HepG2 (cell line): ENCODE measurements around the gene SURF2. TPM values are rescaled to one million over a fixed set of nuclear protein-coding genes. Genes with fewer than 3 reads are reported as not detected.
A peak's percentile ranks its signal among the peaks of the same experiment; 100 is the strongest.

Source experiments
- CENPX ChIP-seq: sonication (generic); formaldehyde crosslinking; IDR thresholded peaks from 2 replicates; pipeline ENCODE4 v1.9.0; 2021; ENCODE audit warnings: mild to moderate bottlenecking, missing genetic modification reagents, moderate library complexity
- DMAP1 ChIP-seq: IDR thresholded peaks from 2 replicates; pipeline ENCODE4 v1.6.1; 2016
- GMEB1 ChIP-seq: sonication (generic); formaldehyde crosslinking; IDR thresholded peaks from 2 replicates; pipeline ENCODE4 v1.5.1; 2020; ENCODE audit warnings: missing genetic modification reagents, mild to moderate bottlenecking, borderline replicate concordance
- HDAC1 ChIP-seq: sonication (generic); formaldehyde crosslinking; IDR thresholded peaks from 2 replicates; pipeline ENCODE4 v1.5.1; 2020; ENCODE audit warnings: mild to moderate bottlenecking, missing genetic modification reagents
- HHEX ChIP-seq: IDR thresholded peaks from 2 replicates; pipeline ENCODE4 v1.6.1; 2016; ENCODE audit warnings: control low read depth
- HOXD1 ChIP-seq: sonication (generic); formaldehyde crosslinking; IDR thresholded peaks from 2 replicates; pipeline ENCODE4 v1.5.0; 2020; ENCODE audit warnings: missing genetic modification reagents
- KDM5A ChIP-seq: fragments of 200-600 bp; sonication (generic); IDR thresholded peaks from 2 replicates; pipeline ENCODE4 v1.7.0; 2018; ENCODE audit warnings: antibody characterized with exemption, mild to moderate bottlenecking, low read length, borderline replicate concordance
- KMT2A ChIP-seq: sonication (generic); formaldehyde crosslinking; IDR thresholded peaks from 2 replicates; pipeline ENCODE4 v1.4.0; 2020; ENCODE audit warnings: missing genetic modification reagents
- MIER3 ChIP-seq: IDR thresholded peaks from 2 replicates; pipeline ENCODE4 v1.6.1; 2016; ENCODE audit warnings: missing compliant biosample characterization, borderline replicate concordance
- NFE2 ChIP-seq: sonication (generic); formaldehyde crosslinking; IDR thresholded peaks from 2 replicates; pipeline ENCODE4 v1.4.0; 2020; ENCODE audit warnings: missing genetic modification reagents
- NFIC ChIP-seq: IDR thresholded peaks from 2 replicates; pipeline ENCODE4 v1.6.1; 2012; ENCODE audit warnings: mild to moderate bottlenecking, low read length, inconsistent platforms
- RBFOX2 ChIP-seq: fragments of 200-400 bp; formaldehyde crosslinking; IDR thresholded peaks from 2 replicates; pipeline ENCODE4 v1.6.1; 2017; ENCODE audit warnings: low read depth, mild to moderate bottlenecking, low read length
- SOX13 ChIP-seq, 3 experiments: fragments of 450-650 bp in 1 of 3; sonication (generic) in 1 of 3; formaldehyde crosslinking in 1 of 3; IDR thresholded peaks in 2 of 3; conservative IDR thresholded peaks in 1 of 3; 2 replicates each; pipeline versions ENCODE4 v1.5.0 to v1.6.1; 2016 to 2020; ENCODE audit warnings: antibody characterized with exemption in 1 of 3, mild to moderate bottlenecking in 1 of 3, missing compliant biosample characterization in 1 of 3, missing genetic modification reagents in 1 of 3, moderate library complexity in 1 of 3
- THAP11 ChIP-seq: IDR thresholded peaks from 2 replicates; pipeline ENCODE4 v1.6.1; 2016; ENCODE audit warnings: missing biosample characterization, missing genetic modification reagents
- ZNF138 ChIP-seq: sonication (generic); formaldehyde crosslinking; IDR thresholded peaks from 2 replicates; pipeline ENCODE4 v1.5.0; 2020; ENCODE audit warnings: mild to moderate bottlenecking, low read depth, missing genetic modification reagents
- ZNF281 ChIP-seq: sonication (generic); formaldehyde crosslinking; IDR thresholded peaks from 2 replicates; pipeline ENCODE4 v1.4.0; 2020; ENCODE audit warnings: missing genetic modification reagents, borderline replicate concordance
- ZNF382 ChIP-seq: sonication (generic); formaldehyde crosslinking; IDR thresholded peaks from 2 replicates; pipeline ENCODE4 v1.5.0; 2020; ENCODE audit warnings: missing genetic modification reagents, mild to moderate bottlenecking, borderline replicate concordance
- ZNF501 ChIP-seq: sonication (generic); formaldehyde crosslinking; IDR thresholded peaks from 2 replicates; pipeline ENCODE4 v1.5.1; 2020; ENCODE audit warnings: mild to moderate bottlenecking, moderate library complexity, missing genetic modification reagents
- ZNF773 ChIP-seq: sonication (generic); formaldehyde crosslinking; IDR thresholded peaks from 2 replicates; pipeline ENCODE4 v1.4.0; 2020; ENCODE audit warnings: missing genetic modification reagents, borderline replicate concordance
- polyA plus RNA-seq, 8 experiments: library from polyadenylated mRNA; depleted of rRNA in 3 of 8; stranded (reverse) in 7 of 8; unstranded in 1 of 8; fragments of >200 nt; fragmentation: Illumina TruSeq in 4 of 8; extraction: Trizol in 4 of 8; gene quantifications; 2 replicates each; pipeline versions ENCODE4 v1.2.1 to v1.2.3, GENCODE V29; 2011 to 2016; ENCODE audit warnings: low read depth in 4 of 8, missing spikeins in 1 of 8, mixed read lengths in 1 of 8; ENCODE audit not compliant: insufficient read depth in 1 of 8
- total RNA-seq, 5 experiments: library from RNA; depleted of rRNA; stranded (reverse); fragments of >200 nt; fragmentation: Illumina TruSeq; extraction: Trizol; gene quantifications; 2 replicates each; pipeline ENCODE4 v1.2.3, GENCODE V29; 2016; ENCODE audit warnings: low read depth in 1 of 5
- TF ChIP-seq, protein P1 (sequence below): sonication (generic); formaldehyde crosslinking; IDR thresholded peaks from 2 replicates; pipeline ENCODE4 v1.4.0; 2020; ENCODE audit warnings: missing genetic modification reagents
- TF ChIP-seq, protein P2 (sequence below): sonication (generic); formaldehyde crosslinking; IDR thresholded peaks from 2 replicates; pipeline ENCODE4 v1.8.1; 2023; ENCODE audit warnings: mild to moderate bottlenecking, missing genetic modification reagents
- TF ChIP-seq, protein P3 (sequence below): IDR thresholded peaks from 2 replicates; pipeline ENCODE4 v1.6.1; 2012; ENCODE audit warnings: inconsistent platforms

The SURF2 gene
- total and polyA plus RNA-seq, 2 of the 13 experiments (the other 11 are each of a cell fraction or from before 2014, with no cell fraction given): 6.3 to 13.6 TPM

GRCh38 chr9:133375116-133375723, 18.9 kb downstream of the SURF2 start (continued):
- TF ChIP-seq KDM5A (peak; percentile 74; the same call in 1 of the 2 replicates), THAP11 (CRISPR knock-in tag) (peak; percentile 35; the same call in 1 of the 2 replicates), GMEB1 (peak; percentile 52; the same call in 1 of the 2 replicates), KMT2A (CRISPR knock-in tag) (peak; percentile 26; the same call in 1 of the 2 replicates), ZNF773 (CRISPR knock-in tag) (0 out of 2 replicates have a peak, but pooled peaks have one; percentile 25), NFIC (no peak), MIER3 (CRISPR knock-in tag) (no peak; the same call in 1 of the 2 replicates), ZNF382 (no peak), DMAP1 (peak; percentile 38; the same call in 1 of the 2 replicates), ZNF281 (CRISPR knock-in tag) (peak; percentile 53; the same call in 1 of the 2 replicates), HHEX (CRISPR knock-in tag) (no peak), ZNF501 (CRISPR knock-in tag) (peak; percentile 28; the same call in 1 of the 2 replicates), NFE2 (CRISPR knock-in tag) (no peak), HOXD1 (CRISPR knock-in tag) (0 out of 2 replicates have a peak, but pooled peaks have one; percentile 34), ZNF138 (CRISPR knock-in tag) (peak; percentile 86; the same call in 1 of the 2 replicates), RBFOX2 (no peak; the same call in 1 of the 2 replicates), HDAC1 (CRISPR knock-in tag) (peak; percentile 50; the same call in 1 of the 2 replicates), CENPX (CRISPR knock-in tag) (no peak), SOX13 (IDR thresholded peaks at IDR 0.05) (no peak), SOX13 (CRISPR knock-in tag; conservative IDR thresholded peaks at IDR 0.05 in 1 of 2, IDR thresholded peaks at IDR 0.05 in 1 of 2) (no peak)
- TF ChIP-seq, protein P1, sequence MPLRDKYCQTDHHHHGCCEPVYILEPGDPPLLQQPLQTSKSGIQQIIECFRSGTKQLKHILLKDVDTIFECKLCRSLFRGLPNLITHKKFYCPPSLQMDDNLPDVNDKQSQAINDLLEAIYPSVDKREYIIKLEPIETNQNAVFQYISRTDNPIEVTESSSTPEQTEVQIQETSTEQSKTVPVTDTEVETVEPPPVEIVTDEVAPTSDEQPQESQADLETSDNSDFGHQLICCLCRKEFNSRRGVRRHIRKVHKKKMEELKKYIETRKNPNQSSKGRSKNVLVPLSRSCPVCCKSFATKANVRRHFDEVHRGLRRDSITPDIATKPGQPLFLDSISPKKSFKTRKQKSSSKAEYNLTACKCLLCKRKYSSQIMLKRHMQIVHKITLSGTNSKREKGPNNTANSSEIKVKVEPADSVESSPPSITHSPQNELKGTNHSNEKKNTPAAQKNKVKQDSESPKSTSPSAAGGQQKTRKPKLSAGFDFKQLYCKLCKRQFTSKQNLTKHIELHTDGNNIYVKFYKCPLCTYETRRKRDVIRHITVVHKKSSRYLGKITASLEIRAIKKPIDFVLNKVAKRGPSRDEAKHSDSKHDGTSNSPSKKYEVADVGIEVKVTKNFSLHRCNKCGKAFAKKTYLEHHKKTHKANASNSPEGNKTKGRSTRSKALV (CRISPR knock-in tag): peak; percentile 64; the same call in 1 of the 2 replicates
- TF ChIP-seq, protein P2, sequence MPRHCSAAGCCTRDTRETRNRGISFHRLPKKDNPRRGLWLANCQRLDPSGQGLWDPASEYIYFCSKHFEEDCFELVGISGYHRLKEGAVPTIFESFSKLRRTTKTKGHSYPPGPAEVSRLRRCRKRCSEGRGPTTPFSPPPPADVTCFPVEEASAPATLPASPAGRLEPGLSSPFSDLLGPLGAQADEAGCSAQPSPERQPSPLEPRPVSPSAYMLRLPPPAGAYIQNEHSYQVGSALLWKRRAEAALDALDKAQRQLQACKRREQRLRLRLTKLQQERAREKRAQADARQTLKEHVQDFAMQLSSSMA (CRISPR knock-in tag): no peak
- TF ChIP-seq, protein P3, sequence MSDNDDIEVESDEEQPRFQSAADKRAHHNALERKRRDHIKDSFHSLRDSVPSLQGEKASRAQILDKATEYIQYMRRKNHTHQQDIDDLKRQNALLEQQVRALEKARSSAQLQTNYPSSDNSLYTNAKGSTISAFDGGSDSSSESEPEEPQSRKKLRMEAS: peak; percentile 45; the same call in 1 of the 2 replicates
